ENCODE data around the gene MICB. TPM values are rescaled to one million over a fixed set of nuclear protein-coding genes. Genes with fewer than 3 reads are reported as not detected.
A peak's percentile ranks its signal among the peaks of the same experiment; 100 is the strongest.

The MICB gene
- total and polyA plus RNA-seq, 9 donors, result 0.39 to 1.4 (median 0.97) TPM

GRCh38 chr6:31464252-31465184 is 33.4 kb upstream of the MICB start:
- Histone ChIP-seq H3K4me3 (ENCODE audit: low read length) (no peak overlapping the region), H3K27me3 (ENCODE audit: control insufficient read depth, insufficient read depth, low read length) (peaks cover 23% of the 10 kb centered on the region), H3K36me3 (ENCODE audit: control insufficient read depth, insufficient read depth, low read length) (no peaks in the 10 kb centered on the region), H3K27ac (ENCODE audit: low read length) (no peak overlapping the region), H3K4me1 (ENCODE audit: control insufficient read depth, insufficient read depth, low read length) (peaks cover 12% of the 10 kb centered on the region), H3K9me3 (replicated peaks; ENCODE audit: control insufficient read depth, low read depth, low read length) (no peaks in the 10 kb centered on the region)
- 93% methylated on average over 3 of the region's 7 CpGs for WGBS (ENCODE audit: insufficient coverage)
- DNase-seq, result no peak

GRCh38 chr6:31465185-31465536 is 32.8 kb upstream of the MICB start:
- H3K4me1 ChIP-seq (ENCODE audit: control insufficient read depth, insufficient read depth, low read length), result peaks cover 12% of the 10 kb centered on the region
- no CpG with 5 or more reads among the region's 1 CpG for WGBS (ENCODE audit: insufficient coverage)
- H3K36me3 ChIP-seq (ENCODE audit: control insufficient read depth, insufficient read depth, low read length), result no peaks in the 10 kb centered on the region
- no peak overlapping the region for H3K27ac ChIP-seq (ENCODE audit: low read length)
- no peaks in the 10 kb centered on the region for H3K9me3 ChIP-seq (replicated peaks; ENCODE audit: control insufficient read depth, low read depth, low read length)
- peaks cover 23% of the 10 kb centered on the region for H3K27me3 ChIP-seq (ENCODE audit: control insufficient read depth, insufficient read depth, low read length)
- no peak for DNase-seq
- H3K4me3 ChIP-seq (ENCODE audit: low read length), result no peak overlapping the region

- H3K4me3 ChIP-seq (ENCODE audit: low read length), result no peak overlapping the region
- WGBS (ENCODE audit: insufficient coverage), result no CpG with 5 or more reads among the region's 5 CpGs
Measured at GRCh38 chr6:31465718-31466117, 32.2 kb upstream of the MICB start.

GRCh38 chr6:31466466-31466865 is 31.5 kb upstream of the MICB start:
- H3K9me3 ChIP-seq (replicated peaks; ENCODE audit: control insufficient read depth, low read depth, low read length), result no peaks in the 10 kb centered on the region
- WGBS (ENCODE audit: insufficient coverage), result no CpG with 5 or more reads among the region's 4 CpGs
- H3K27ac ChIP-seq (ENCODE audit: low read length), result no peak overlapping the region
- H3K27me3 ChIP-seq (ENCODE audit: control insufficient read depth, insufficient read depth, low read length), result peaks cover 23% of the 10 kb centered on the region
- no peak overlapping the region for H3K4me3 ChIP-seq (ENCODE audit: low read length)
- no peaks in the 10 kb centered on the region for H3K36me3 ChIP-seq (ENCODE audit: control insufficient read depth, insufficient read depth, low read length)
- peaks cover 12% of the 10 kb centered on the region for H3K4me1 ChIP-seq (ENCODE audit: control insufficient read depth, insufficient read depth, low read length)
- no peak for DNase-seq

More at GRCh38 chr6:31465718-31466117, 32.2 kb upstream of the MICB start:
- H3K36me3 ChIP-seq (ENCODE audit: control insufficient read depth, insufficient read depth, low read length), result no peaks in the 10 kb centered on the region
- H3K9me3 ChIP-seq (replicated peaks; ENCODE audit: control insufficient read depth, low read depth, low read length), result no peaks in the 10 kb centered on the region
- DNase-seq, result no peak
- peaks cover 23% of the 10 kb centered on the region for H3K27me3 ChIP-seq (ENCODE audit: control insufficient read depth, insufficient read depth, low read length)
- H3K4me1 ChIP-seq (ENCODE audit: control insufficient read depth, insufficient read depth, low read length), result peaks cover 12% of the 10 kb centered on the region
- no peak overlapping the region for H3K27ac ChIP-seq (ENCODE audit: low read length)

- H3K9me3 ChIP-seq (replicated peaks; ENCODE audit: control insufficient read depth, low read depth, low read length), result no peaks in the 10 kb centered on the region
- H3K27ac ChIP-seq (ENCODE audit: low read length), result no peak overlapping the region
- peaks cover 12% of the 10 kb centered on the region for H3K4me1 ChIP-seq (ENCODE audit: control insufficient read depth, insufficient read depth, low read length)
- H3K27me3 ChIP-seq (ENCODE audit: control insufficient read depth, insufficient read depth, low read length), result peaks cover 18% of the 10 kb centered on the region
- H3K4me3 ChIP-seq (ENCODE audit: low read length), result no peak overlapping the region
- WGBS (ENCODE audit: insufficient coverage), result 60% methylated on average over 3 of the region's 8 CpGs
- DNase-seq, result no peak
- H3K36me3 ChIP-seq (ENCODE audit: control insufficient read depth, insufficient read depth, low read length), result no peaks in the 10 kb centered on the region
Measured at GRCh38 chr6:31467151-31467550, 30.8 kb upstream of the MICB start.

- H3K27me3 ChIP-seq (ENCODE audit: control insufficient read depth, insufficient read depth, low read length), result peaks cover 7% of the 10 kb centered on the region
- DNase-seq, result peak; percentile 33
- H3K27ac ChIP-seq (ENCODE audit: low read length), result peak overlapping the region; percentile 3
- no peaks in the 10 kb centered on the region for H3K9me3 ChIP-seq (replicated peaks; ENCODE audit: control insufficient read depth, low read depth, low read length)
- peaks cover 9% of the 10 kb centered on the region for H3K4me1 ChIP-seq (ENCODE audit: control insufficient read depth, insufficient read depth, low read length)
- WGBS (ENCODE audit: insufficient coverage), result no CpG with 5 or more reads among the region's 2 CpGs
- no peaks in the 10 kb centered on the region for H3K36me3 ChIP-seq (ENCODE audit: control insufficient read depth, insufficient read depth, low read length)
- H3K4me3 ChIP-seq (ENCODE audit: low read length), result no peak overlapping the region
Measured at GRCh38 chr6:31468311-31468710, 29.6 kb upstream of the MICB start.

GRCh38 chr6:31470801-31471200 is 27.1 kb upstream of the MICB start:
- Histone ChIP-seq H3K9me3 (replicated peaks; ENCODE audit: control insufficient read depth, low read depth, low read length) (no peaks in the 10 kb centered on the region), H3K27me3 (ENCODE audit: control insufficient read depth, insufficient read depth, low read length) (peaks cover 2% of the 10 kb centered on the region), H3K36me3 (ENCODE audit: control insufficient read depth, insufficient read depth, low read length) (no peaks in the 10 kb centered on the region), H3K4me1 (ENCODE audit: control insufficient read depth, insufficient read depth, low read length) (peaks cover 9% of the 10 kb centered on the region), H3K27ac (ENCODE audit: low read length) (no peak overlapping the region), H3K4me3 (ENCODE audit: low read length) (no peak overlapping the region)
- WGBS (ENCODE audit: insufficient coverage), result 80% methylated on average over 1 of the region's 2 CpGs
- DNase-seq, result no peak

GRCh38 chr6:31471711-31472110 is 26.2 kb upstream of the MICB start:
- no peak overlapping the region for H3K4me3 ChIP-seq (ENCODE audit: low read length)
- no peak for DNase-seq
- no peak overlapping the region for H3K27ac ChIP-seq (ENCODE audit: low read length)
- 69% methylated on average over 2 of the region's 2 CpGs for WGBS (ENCODE audit: insufficient coverage)
- no peaks in the 10 kb centered on the region for H3K9me3 ChIP-seq (replicated peaks; ENCODE audit: control insufficient read depth, low read depth, low read length)
- H3K36me3 ChIP-seq (ENCODE audit: control insufficient read depth, insufficient read depth, low read length), result no peaks in the 10 kb centered on the region
- peaks cover 9% of the 10 kb centered on the region for H3K4me1 ChIP-seq (ENCODE audit: control insufficient read depth, insufficient read depth, low read length)
- peaks cover 2% of the 10 kb centered on the region for H3K27me3 ChIP-seq (ENCODE audit: control insufficient read depth, insufficient read depth, low read length)

GRCh38 chr6:31472259-31472658 is 25.7 kb upstream of the MICB start:
- DNase-seq, result no peak
- Histone ChIP-seq H3K27ac (ENCODE audit: low read length) (no peak overlapping the region), H3K9me3 (replicated peaks; ENCODE audit: control insufficient read depth, low read depth, low read length) (no peaks in the 10 kb centered on the region), H3K4me3 (ENCODE audit: low read length) (no peak overlapping the region), H3K4me1 (ENCODE audit: control insufficient read depth, insufficient read depth, low read length) (peaks cover 9% of the 10 kb centered on the region), H3K36me3 (ENCODE audit: control insufficient read depth, insufficient read depth, low read length) (no peaks in the 10 kb centered on the region), H3K27me3 (ENCODE audit: control insufficient read depth, insufficient read depth, low read length) (peaks cover 2% of the 10 kb centered on the region)
- no CpG with 5 or more reads among the region's 2 CpGs for WGBS (ENCODE audit: insufficient coverage)

- no peak for DNase-seq
- peaks cover 2% of the 10 kb centered on the region for H3K27me3 ChIP-seq (ENCODE audit: control insufficient read depth, insufficient read depth, low read length)
- H3K36me3 ChIP-seq (ENCODE audit: control insufficient read depth, insufficient read depth, low read length), result no peaks in the 10 kb centered on the region
- H3K27ac ChIP-seq (ENCODE audit: low read length), result no peak overlapping the region
- H3K9me3 ChIP-seq (replicated peaks; ENCODE audit: control insufficient read depth, low read depth, low read length), result no peaks in the 10 kb centered on the region
- WGBS (ENCODE audit: insufficient coverage), result no CpG with 5 or more reads among the region's 4 CpGs
- peaks cover 6% of the 10 kb centered on the region for H3K4me1 ChIP-seq (ENCODE audit: control insufficient read depth, insufficient read depth, low read length)
- no peak overlapping the region for H3K4me3 ChIP-seq (ENCODE audit: low read length)
Measured at GRCh38 chr6:31473244-31473643, 24.7 kb upstream of the MICB start.

Measured in muscle of leg (tissue), 11 donors.